ENCODE data around the gene SLC39A3.
A peak's percentile ranks its signal among the peaks of the same experiment; 100 is the strongest.
"Not testable (repeated sequence)": the region's sequence is repeated elsewhere in the genome, so short reads cannot be mapped to it uniquely, and the experiment has no call there.

SLC39A3 gene

DNA sequence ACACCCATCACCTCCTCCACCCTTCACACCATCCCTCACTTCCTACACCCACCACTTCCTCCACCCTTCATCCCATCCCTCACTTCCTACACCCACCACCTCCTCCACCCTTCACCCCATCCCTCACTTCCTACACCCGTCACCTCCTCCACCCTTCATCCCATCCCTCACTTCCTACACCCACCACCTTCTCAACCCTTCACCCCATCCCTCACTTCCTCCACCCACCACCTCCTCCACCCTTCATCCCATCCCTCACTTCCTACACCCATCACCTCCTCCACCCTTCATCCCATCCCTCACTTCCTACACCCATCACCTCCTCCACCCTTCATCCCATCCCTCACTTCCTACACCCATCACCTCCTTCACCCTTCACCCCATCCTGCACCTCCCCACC, 25.7 kb downstream of the SLC39A3 start:
- H3K4me3 ChIP-seq (ENCODE audit: extremely low read depth, insufficient read depth, low read length, poor library complexity, severe bottlenecking); H3K36me3 ChIP-seq (ENCODE audit: control insufficient read depth, insufficient read depth, low read length); H3K4me1 ChIP-seq (ENCODE audit: control insufficient read depth, insufficient read depth, low read length, poor library complexity, severe bottlenecking); H3K9me3 ChIP-seq (ENCODE audit: control insufficient read depth, low read length); H3K27ac ChIP-seq (ENCODE audit: low read depth, low read length, severe bottlenecking): not testable (repeated sequence)
- 100% methylated on average over 1 of the region's 1 CpG for WGBS, 2 experiments (ENCODE audit: insufficient coverage in 2 of 2)

DNA sequence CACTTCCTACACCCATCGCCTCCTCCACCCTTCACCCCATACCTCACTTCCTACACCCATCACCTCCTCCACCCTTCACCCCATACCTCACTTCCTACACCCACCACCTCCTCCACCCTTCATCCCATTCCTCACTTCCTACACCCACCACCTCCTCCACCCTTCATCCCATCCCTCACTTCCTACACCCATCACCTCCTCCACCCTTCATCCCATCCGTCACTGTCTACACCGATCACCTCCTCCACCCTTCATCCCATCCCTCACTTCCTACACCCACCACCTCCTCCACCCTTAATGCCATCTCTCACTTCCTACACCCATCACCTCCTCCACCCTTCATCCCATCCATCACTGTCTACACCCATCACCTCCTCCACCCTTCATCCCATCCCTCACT, 26.6 kb downstream of the SLC39A3 start:
- WGBS, 2 experiments (ENCODE audit: insufficient coverage in 2 of 2) = 69 to 76% methylated on average over 2 to 3 of the region's 3 CpGs
- H3K4me1 ChIP-seq (ENCODE audit: control insufficient read depth, insufficient read depth, low read length, poor library complexity, severe bottlenecking); H3K27ac ChIP-seq (ENCODE audit: low read depth, low read length, severe bottlenecking); H3K4me3 ChIP-seq (ENCODE audit: extremely low read depth, insufficient read depth, low read length, poor library complexity, severe bottlenecking); H3K36me3 ChIP-seq (ENCODE audit: control insufficient read depth, insufficient read depth, low read length); H3K9me3 ChIP-seq (ENCODE audit: control insufficient read depth, low read length): not testable (repeated sequence)

DNA sequence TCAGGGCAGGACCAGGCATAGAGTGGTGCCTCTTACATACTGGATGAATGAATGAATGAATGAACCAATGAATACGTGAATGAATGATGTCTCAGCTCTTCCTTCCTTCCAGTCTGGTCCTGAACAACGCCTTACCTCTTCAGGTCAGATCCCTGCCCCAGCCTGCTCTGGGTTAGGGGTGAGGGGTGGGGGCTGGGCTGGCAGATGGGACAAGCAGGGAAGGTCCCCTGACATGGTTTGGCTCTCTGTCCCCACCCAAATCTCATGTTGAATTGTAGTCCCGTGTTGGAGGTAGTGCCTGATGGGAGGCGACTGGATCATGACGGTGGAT, 28.0 kb downstream of the SLC39A3 start:
- Histone ChIP-seq H3K27ac (ENCODE audit: low read depth, low read length, severe bottlenecking) (no peak overlapping the region), H3K4me1 (ENCODE audit: control insufficient read depth, insufficient read depth, low read length, poor library complexity, severe bottlenecking) (no peaks in the 10 kb centered on the region), H3K4me3 (ENCODE audit: extremely low read depth, insufficient read depth, low read length, poor library complexity, severe bottlenecking) (no peak overlapping the region), H3K36me3 (ENCODE audit: control insufficient read depth, insufficient read depth, low read length) (no peaks in the 10 kb centered on the region), H3K9me3 (ENCODE audit: control insufficient read depth, low read length) (peaks cover 9% of the 10 kb centered on the region)
- WGBS, 2 experiments (ENCODE audit: insufficient coverage in 2 of 2) = 40 to 74% methylated on average over 1 to 5 of the region's 5 CpGs

DNA sequence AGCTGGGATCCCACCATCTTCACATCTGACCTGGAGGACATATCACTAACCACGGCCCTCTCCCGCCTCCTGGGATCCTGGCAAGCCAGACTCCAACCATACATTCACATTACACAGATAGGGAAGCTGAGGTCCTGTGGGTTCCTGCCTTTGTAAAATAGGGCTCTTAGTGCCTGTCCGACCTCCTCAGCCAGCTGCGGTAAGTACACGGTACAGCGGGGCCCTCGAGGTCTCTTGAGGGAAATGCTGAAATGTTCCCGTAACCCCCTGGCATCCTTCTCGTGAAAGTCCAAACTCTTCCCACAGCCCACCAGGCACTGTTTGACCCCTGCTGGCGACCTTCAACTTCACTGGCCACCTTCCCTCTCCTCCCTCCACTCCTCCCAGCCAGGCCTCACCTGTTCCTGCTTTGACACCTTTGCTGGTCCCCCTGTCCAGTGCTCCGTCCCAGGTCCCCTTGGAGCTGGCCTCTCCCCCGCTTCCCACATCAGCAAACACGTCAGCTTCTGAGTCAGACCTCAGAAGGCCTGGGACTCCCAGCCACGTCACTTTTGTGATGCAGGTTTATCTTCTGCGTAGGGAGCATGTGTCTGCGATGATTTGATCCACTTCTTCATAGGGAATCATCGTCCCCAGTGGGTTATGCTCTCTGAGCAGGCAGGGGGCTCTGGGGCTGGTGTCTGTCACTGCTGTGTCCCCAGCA, 28.5 kb downstream of the SLC39A3 start:
- Histone ChIP-seq H3K4me3 (ENCODE audit: extremely low read depth, insufficient read depth, low read length, poor library complexity, severe bottlenecking) (no peak overlapping the region), H3K9me3 (ENCODE audit: control insufficient read depth, low read length) (peaks cover 9% of the 10 kb centered on the region), H3K27ac (ENCODE audit: low read depth, low read length, severe bottlenecking) (no peak overlapping the region), H3K36me3 (ENCODE audit: control insufficient read depth, insufficient read depth, low read length) (no peaks in the 10 kb centered on the region), H3K4me1 (ENCODE audit: control insufficient read depth, insufficient read depth, low read length, poor library complexity, severe bottlenecking) (no peaks in the 10 kb centered on the region)
- WGBS, 2 experiments (ENCODE audit: insufficient coverage in 2 of 2) = 78 to 83% methylated on average over 15 to 17 of the region's 17 CpGs

DNA sequence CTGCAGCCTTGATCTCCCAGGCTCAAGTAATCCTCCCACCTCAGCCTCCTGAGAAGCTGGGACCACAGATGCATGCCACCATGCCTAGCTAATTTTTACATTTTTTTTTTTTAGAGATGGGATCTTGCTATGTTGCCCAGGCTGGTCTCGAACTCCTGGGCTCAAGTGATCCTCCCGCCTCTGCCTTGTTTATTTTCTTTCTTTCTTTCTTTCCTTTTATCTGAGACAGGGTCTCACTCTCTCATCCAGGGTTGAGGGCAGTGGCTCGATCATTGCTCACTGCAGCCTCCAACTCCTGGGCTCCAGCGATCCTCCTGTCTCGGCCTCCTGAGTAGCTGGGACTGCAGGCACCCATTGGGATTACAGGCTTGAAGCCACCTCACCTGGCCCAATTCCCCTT, 33.6 kb downstream of the SLC39A3 start:
- no peaks in the 10 kb centered on the region for H3K9me3 ChIP-seq (ENCODE audit: control insufficient read depth, low read length)
- 80 to 87% methylated on average over 3 to 4 of the region's 5 CpGs for WGBS, 2 experiments (ENCODE audit: insufficient coverage in 2 of 2)
- H3K27ac ChIP-seq (ENCODE audit: low read depth, low read length, severe bottlenecking) = no peak overlapping the region
- H3K4me1 ChIP-seq (ENCODE audit: control insufficient read depth, insufficient read depth, low read length, poor library complexity, severe bottlenecking) = peaks cover 5% of the 10 kb centered on the region
- H3K4me3 ChIP-seq (ENCODE audit: extremely low read depth, insufficient read depth, low read length, poor library complexity, severe bottlenecking) = no peak overlapping the region
- no peaks in the 10 kb centered on the region for H3K36me3 ChIP-seq (ENCODE audit: control insufficient read depth, insufficient read depth, low read length)

DNA sequence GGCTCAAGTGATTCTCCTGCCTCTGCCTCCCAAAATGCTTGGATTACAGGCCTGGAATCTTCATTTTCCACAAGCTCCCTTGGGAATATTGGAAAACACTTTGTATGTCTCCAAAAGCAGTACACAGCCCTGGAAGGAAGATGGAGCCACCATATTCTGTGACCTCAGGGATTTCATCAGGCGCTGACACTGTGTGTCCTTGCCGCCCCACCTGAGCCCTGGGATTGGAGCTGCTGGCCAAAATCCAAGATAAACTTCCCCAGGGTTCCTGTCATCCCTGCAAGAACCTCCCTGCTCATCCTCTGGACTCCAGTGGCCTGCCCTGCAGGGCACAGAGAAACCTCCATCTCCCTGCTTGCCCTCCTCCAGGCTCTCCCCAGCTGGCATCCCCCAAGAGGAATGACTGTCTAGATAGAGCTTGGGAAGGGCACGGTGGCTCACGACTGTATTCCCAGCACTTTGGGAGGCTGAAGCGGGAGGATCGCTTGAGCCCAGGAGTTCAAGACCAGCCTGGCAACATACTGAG, 36.1 kb downstream of the SLC39A3 start:
- Histone ChIP-seq H3K4me3 (ENCODE audit: extremely low read depth, insufficient read depth, low read length, poor library complexity, severe bottlenecking) (no peak overlapping the region), H3K4me1 (ENCODE audit: control insufficient read depth, insufficient read depth, low read length, poor library complexity, severe bottlenecking) (peaks cover 5% of the 10 kb centered on the region), H3K9me3 (ENCODE audit: control insufficient read depth, low read length) (no peaks in the 10 kb centered on the region), H3K36me3 (ENCODE audit: control insufficient read depth, insufficient read depth, low read length) (no peaks in the 10 kb centered on the region), H3K27ac (ENCODE audit: low read depth, low read length, severe bottlenecking) (no peak overlapping the region)
- 77 to 82% methylated on average over 4 to 5 of the region's 6 CpGs for WGBS, 2 experiments (ENCODE audit: insufficient coverage in 2 of 2)

DNA sequence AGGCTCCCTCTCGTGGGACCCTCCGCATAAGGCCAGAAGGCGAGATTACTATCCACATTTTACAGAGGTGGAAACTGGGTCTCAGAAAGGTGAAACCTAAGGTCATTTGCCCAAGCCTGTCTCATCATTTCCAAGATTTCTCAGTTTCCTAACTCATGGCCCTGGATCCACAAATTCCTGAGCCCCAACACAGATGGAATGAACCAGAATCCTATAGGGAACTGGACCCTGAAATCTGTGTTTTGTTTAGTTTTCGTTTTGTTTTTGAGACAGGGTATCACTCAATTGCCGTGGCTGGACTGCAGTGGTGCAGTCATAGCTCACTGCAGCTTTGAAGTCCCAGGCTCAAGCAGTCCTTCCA, 36.8 kb downstream of the SLC39A3 start:
- Histone ChIP-seq H3K9me3 (ENCODE audit: control insufficient read depth, low read length) (no peaks in the 10 kb centered on the region), H3K4me3 (ENCODE audit: extremely low read depth, insufficient read depth, low read length, poor library complexity, severe bottlenecking) (no peak overlapping the region), H3K36me3 (ENCODE audit: control insufficient read depth, insufficient read depth, low read length) (no peaks in the 10 kb centered on the region), H3K27ac (ENCODE audit: low read depth, low read length, severe bottlenecking) (no peak overlapping the region), H3K4me1 (ENCODE audit: control insufficient read depth, insufficient read depth, low read length, poor library complexity, severe bottlenecking) (peaks cover 5% of the 10 kb centered on the region)
- WGBS, 2 experiments (ENCODE audit: insufficient coverage in 2 of 2) = 79 to 100% methylated on average over 4 of the region's 5 CpGs

DNA sequence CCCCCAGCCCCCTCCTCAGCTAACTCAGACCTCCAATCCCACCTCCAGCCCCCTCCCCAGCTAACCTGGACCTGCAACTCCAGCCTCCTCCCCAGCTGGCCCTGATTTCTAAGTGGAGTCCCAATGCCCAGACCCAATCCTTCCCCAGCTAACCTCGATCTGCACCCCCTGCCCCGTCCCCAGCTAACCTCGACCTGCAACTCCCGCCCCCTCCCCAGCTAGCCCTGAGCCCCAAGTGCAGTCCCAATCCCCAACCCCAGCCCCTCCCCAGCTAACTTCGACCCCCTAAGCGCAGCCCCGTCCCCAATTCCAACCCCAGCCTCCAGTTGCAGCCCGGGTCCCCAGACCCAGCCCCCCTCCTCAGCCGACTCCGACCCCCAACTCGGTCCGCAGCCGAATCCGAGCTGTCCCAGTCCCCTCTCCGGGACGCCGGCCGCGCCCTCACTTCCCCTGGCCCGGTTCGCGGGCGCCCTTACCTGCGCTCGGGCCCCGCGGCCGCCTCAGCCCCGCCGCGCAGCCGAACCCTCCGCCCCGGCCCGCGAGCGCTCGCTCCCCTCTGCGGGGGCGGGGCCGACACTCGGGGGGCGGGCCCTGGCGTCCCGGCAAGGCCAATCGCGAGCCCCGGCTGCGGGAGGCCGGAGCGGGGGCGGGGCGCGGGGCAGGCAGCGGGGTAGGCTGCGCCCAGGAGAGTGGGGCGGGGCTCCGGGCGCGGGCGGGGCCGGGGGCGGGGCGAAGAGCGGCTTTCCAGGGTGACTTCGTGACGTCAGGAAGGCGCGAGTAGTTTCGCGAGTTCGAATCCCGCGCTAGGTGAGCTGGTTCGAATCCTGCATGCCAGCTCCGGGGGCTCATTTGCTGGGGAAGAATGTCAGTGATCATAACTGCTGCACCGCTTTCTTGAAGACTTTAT, 37.4 kb downstream of the SLC39A3 start, which contains the start of gene GNG7:
Gene GNG7, minus strand, starts transcription at position 525 of the 907 bp plus-strand sequence. CDS start 182,006 bp downstream, outside the sequence.
- 1 to 4% methylated on average over 47 to 68 of the region's 77 CpGs for WGBS, 2 experiments (ENCODE audit: insufficient coverage in 2 of 2)
- Histone ChIP-seq H3K36me3 (ENCODE audit: control insufficient read depth, insufficient read depth, low read length) (no peaks in the 10 kb centered on the region), H3K9me3 (ENCODE audit: control insufficient read depth, low read length) (no peaks in the 10 kb centered on the region), H3K27ac (ENCODE audit: low read depth, low read length, severe bottlenecking) (no peak within 1 kb of the TSS), H3K4me1 (ENCODE audit: control insufficient read depth, insufficient read depth, low read length, poor library complexity, severe bottlenecking) (peaks cover 5% of the 10 kb centered on the region), H3K4me3 (ENCODE audit: extremely low read depth, insufficient read depth, low read length, poor library complexity, severe bottlenecking) (peak within 1 kb of the TSS; percentile 55)

DNA sequence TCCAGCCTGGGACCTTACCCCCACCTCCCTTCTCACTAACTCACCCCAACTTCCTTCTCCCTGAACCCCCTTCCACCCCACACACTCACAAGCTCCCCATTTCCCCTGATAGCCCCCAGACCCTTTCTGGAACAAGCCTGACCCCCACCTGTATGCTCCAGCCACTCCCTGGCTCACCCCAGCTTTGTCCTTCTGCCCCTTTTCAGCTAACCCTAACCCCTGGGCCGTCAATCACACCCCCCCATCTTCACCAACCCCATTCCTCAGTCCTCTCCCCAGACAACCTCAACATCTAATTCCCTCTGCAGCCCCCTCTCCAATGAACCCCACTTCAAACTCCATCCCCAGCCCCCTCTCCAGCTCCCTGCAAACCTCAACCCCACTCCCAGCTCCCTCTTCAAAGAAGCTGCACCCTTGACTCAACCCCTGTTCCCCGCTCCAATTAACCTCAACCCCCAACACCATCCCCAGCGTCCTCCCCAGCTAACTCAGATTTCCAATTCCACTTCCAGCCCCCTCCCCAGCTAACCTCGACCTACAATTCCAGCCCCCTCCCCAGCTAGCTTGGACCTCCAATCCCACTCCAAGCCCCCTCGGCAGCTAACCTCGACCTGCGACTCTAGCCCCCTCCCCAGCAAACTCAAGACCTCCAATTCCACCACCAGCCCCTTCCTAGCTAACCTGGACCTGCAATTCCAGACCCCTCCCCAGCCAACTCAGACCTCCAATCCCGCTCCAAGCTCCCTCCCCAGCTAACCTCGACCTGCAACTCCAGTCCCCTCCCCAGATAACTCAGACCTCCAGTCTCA, 38.3 kb downstream of the SLC39A3 start:
- peak overlapping the region; percentile 55 for H3K4me3 ChIP-seq (ENCODE audit: extremely low read depth, insufficient read depth, low read length, poor library complexity, severe bottlenecking)
- peaks cover 5% of the 10 kb centered on the region for H3K4me1 ChIP-seq (ENCODE audit: control insufficient read depth, insufficient read depth, low read length, poor library complexity, severe bottlenecking)
- 12 to 13% methylated on average over 7 to 8 of the region's 9 CpGs for WGBS, 2 experiments (ENCODE audit: insufficient coverage in 2 of 2)
- no peak overlapping the region for H3K27ac ChIP-seq (ENCODE audit: low read depth, low read length, severe bottlenecking)
- H3K36me3 ChIP-seq (ENCODE audit: control insufficient read depth, insufficient read depth, low read length) = no peaks in the 10 kb centered on the region
- no peaks in the 10 kb centered on the region for H3K9me3 ChIP-seq (ENCODE audit: control insufficient read depth, low read length)

DNA sequence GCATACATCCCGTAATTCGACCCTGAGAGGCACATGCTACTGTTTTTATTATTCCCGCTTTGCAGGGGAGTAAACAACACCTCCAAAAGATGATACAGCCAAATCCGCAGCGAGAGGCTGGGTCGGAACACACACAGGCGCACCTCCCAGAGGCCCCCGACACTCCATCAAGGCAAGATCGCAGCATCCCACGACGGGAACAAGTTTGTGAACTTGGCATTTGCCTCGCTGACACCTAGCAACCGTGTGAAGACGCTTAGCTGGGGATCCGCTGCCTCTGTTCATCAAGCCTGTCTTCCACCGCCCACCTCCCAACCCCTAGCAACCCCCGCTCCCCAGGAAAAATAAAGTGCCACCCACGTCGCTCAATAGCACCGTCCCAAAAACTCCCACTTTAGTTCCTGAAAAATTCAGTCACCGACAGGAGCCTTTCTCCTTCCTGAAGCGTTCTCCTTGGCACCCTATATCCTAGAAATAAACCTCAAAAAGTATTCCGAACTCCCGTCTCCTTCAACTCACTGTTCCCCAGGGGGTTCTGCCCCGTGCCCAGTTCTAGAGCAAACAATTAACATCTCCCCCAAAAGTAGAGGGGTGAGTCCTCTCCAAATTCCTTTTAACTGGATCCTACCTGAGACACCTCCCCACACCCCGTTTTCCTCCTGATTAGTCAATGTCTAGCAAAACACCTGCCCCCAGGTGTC, 39.0 kb downstream of the SLC39A3 start:
- peaks cover 5% of the 10 kb centered on the region for H3K4me1 ChIP-seq (ENCODE audit: control insufficient read depth, insufficient read depth, low read length, poor library complexity, severe bottlenecking)
- H3K9me3 ChIP-seq (ENCODE audit: control insufficient read depth, low read length) = no peaks in the 10 kb centered on the region
- 31 to 33% methylated on average over 24 to 26 of the region's 26 CpGs for WGBS, 2 experiments (ENCODE audit: insufficient coverage in 2 of 2)
- no peak overlapping the region for H3K4me3 ChIP-seq (ENCODE audit: extremely low read depth, insufficient read depth, low read length, poor library complexity, severe bottlenecking)
- no peaks in the 10 kb centered on the region for H3K36me3 ChIP-seq (ENCODE audit: control insufficient read depth, insufficient read depth, low read length)
- H3K27ac ChIP-seq (ENCODE audit: low read depth, low read length, severe bottlenecking) = no peak overlapping the region
